ENCODE data around the gene DNAJA4.
"Not testable (repeated sequence)": the region's sequence is repeated elsewhere in the genome, so short reads cannot be mapped to it uniquely, and the experiment has no call there.

DNAJA4 gene

GRCh38 chr15:78244893-78245292, 19.5 kb upstream of the DNAJA4 start:
- DNase-seq: no peak

- DNase-seq: not testable (repeated sequence)
Observed at GRCh38 chr15:78245392-78245791, 19.0 kb upstream of the DNAJA4 start.

GRCh38 chr15:78245976-78246620, 18.3 kb upstream of the DNAJA4 start:
- DNase-seq: not testable (repeated sequence)

- DNase-seq: no peak
Observed at GRCh38 chr15:78247911-78248310, 16.5 kb upstream of the DNAJA4 start.

- no peak for DNase-seq
Observed at GRCh38 chr15:78249131-78249530, 15.2 kb upstream of the DNAJA4 start.

GRCh38 chr15:78251136-78251535, 13.2 kb upstream of the DNAJA4 start:
- no peak for DNase-seq

GRCh38 chr15:78255421-78256043, 8.8 kb upstream of the DNAJA4 start:
- DNase-seq: no peak

GRCh38 chr15:78256044-78256437, 8.3 kb upstream of the DNAJA4 start:
- DNase-seq: no peak

- no peak for DNase-seq
Observed at GRCh38 chr15:78257681-78258080, 6.7 kb upstream of the DNAJA4 start.

- no peak for DNase-seq
Observed at GRCh38 chr15:78259232-78259631, 5.1 kb upstream of the DNAJA4 start.

GRCh38 chr15:78260489-78260888, 3.9 kb upstream of the DNAJA4 start:
- DNase-seq: no peak

GRCh38 chr15:78261062-78261461, 3.3 kb upstream of the DNAJA4 start:
- no peak for DNase-seq

- no peak for DNase-seq
Observed at GRCh38 chr15:78263351-78263781, 996 bp upstream of the DNAJA4 start.

- DNase-seq: no peak
Observed at GRCh38 chr15:78263907-78264303, 457 bp upstream of the DNAJA4 start.

GRCh38 chr15:78265137-78265460, 737 bp downstream of the DNAJA4 start:
- DNase-seq: no peak

- DNase-seq: no peak
Observed at GRCh38 chr15:78265752-78266224, 1.4 kb downstream of the DNAJA4 start.

- no peak for DNase-seq
Observed at GRCh38 chr15:78266229-78266628, 1.9 kb downstream of the DNAJA4 start.

- DNase-seq: no peak
Observed at GRCh38 chr15:78266806-78267205, 2.4 kb downstream of the DNAJA4 start.

- no peak for DNase-seq
Observed at GRCh38 chr15:78272316-78272715, 8.0 kb downstream of the DNAJA4 start.

- no peak for DNase-seq
Observed at GRCh38 chr15:78272776-78273175, 8.4 kb downstream of the DNAJA4 start.

- DNase-seq: no peak
Observed at GRCh38 chr15:78274994-78275393, 10.6 kb downstream of the DNAJA4 start.

- no peak for DNase-seq
Observed at GRCh38 chr15:78276064-78276943, 11.9 kb downstream of the DNAJA4 start.

GRCh38 chr15:78280319-78281072, 16.1 kb downstream of the DNAJA4 start:
- no peak for DNase-seq
